Activated naive CD4-positive, alpha-beta T cell treated with anti-CD3 and anti-CD28 coated beads, Interleukin-2, amount 50 U/mL, for 72 hours (primary cell): ENCODE data around the gene NTF3. TPM values are rescaled to one million over a fixed set of nuclear protein-coding genes. Genes with fewer than 3 reads are reported as not detected.

Source experiments
- ATAC-seq, 2 donors: fragments of 150-1000 bp; cut with Tn5 transposase; 2 replicates each; pipeline ENCODE4 v1.10.0; 2021; ENCODE audit warnings: mild to moderate bottlenecking in 2 of 2, moderate library complexity in 2 of 2
- DNase-seq, 2 donors: peaks; one replicate each; pipeline ENCODE4 v3.0.0; 2021 to 2022; ENCODE audit warnings: low spot score in 2 of 2
- H3K27ac Mint-ChIP-seq, 2 donors: one replicate each; pipeline ENCODE4 v1.8.0; 2022; ENCODE audit warnings: mild to moderate bottlenecking in 2 of 2, mixed read lengths in 2 of 2
- H3K36me3 Mint-ChIP-seq, 2 donors: one replicate each; pipeline ENCODE4 v1.8.0; 2022; ENCODE audit warnings: mixed read lengths in 2 of 2
- H3K9me3 Mint-ChIP-seq, 2 donors: one replicate each; pipeline ENCODE4 v1.8.0; 2022; ENCODE audit warnings: mixed read lengths in 2 of 2
- total RNA-seq, 2 donors: library from RNA; stranded (reverse); gene quantifications; one replicate each; pipeline ENCODE4 v1.2.3, GENCODE V29; 2022

NTF3 gene
- total RNA-seq, 2 donors from 2014 or later = not detected

DNA sequence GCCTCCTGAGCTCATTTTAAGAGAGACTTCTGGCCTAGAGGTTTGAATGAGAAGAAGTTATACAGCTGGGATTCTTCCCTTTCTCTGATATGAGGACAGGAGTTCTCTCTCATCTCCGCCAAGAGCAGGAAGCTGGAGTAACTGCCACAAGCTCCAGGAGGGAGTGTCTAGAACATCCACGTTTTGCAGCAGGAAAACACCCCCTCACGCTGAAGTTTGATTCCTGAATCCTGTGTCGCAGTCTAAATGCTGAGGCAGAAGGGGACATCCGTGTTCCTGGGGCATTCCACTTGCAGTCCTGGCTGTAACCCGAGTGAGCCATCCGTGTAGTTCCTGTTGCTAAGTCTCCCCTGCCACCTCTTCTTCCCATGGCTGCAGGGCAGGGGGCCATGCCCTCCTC, 38.3 kb downstream of the NTF3 start:
- H3K9me3 Mint-ChIP-seq = peaks cover 0 to 3% of the 10 kb centered on the region in 2 donors
- no peak for ATAC-seq

DNA sequence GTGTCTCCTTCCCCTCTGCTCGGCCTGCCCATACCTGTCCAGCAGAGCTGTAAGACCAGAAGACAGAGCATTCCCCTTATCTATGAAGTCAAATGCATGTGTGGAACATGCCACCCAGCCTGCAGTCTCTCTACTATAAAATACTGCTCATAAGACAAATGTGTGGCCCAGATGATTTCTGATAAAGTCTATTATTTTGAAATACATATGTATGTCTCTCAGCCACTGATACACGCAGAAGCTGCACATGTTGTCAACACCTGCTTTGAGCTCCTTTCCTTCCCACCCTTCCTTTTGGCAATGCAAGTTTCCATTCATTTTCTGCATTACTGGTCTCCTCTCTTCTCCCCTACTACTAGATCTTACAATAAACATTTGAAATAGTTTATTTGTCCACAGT, 38.8 kb downstream of the NTF3 start:
- H3K27ac Mint-ChIP-seq = no peak overlapping the region
- ATAC-seq (no peak), DNase-seq (no peak)
- H3K36me3 Mint-ChIP-seq = no peaks in the 10 kb centered on the region
- H3K9me3 Mint-ChIP-seq = peaks cover 0 to 3% of the 10 kb centered on the region in 2 donors

More for the DNA sequence above, 38.3 kb downstream of the NTF3 start:
- Mint-ChIP-seq H3K27ac (no peak overlapping the region), H3K36me3 (no peaks in the 10 kb centered on the region)
- DNase-seq = no peak

DNA sequence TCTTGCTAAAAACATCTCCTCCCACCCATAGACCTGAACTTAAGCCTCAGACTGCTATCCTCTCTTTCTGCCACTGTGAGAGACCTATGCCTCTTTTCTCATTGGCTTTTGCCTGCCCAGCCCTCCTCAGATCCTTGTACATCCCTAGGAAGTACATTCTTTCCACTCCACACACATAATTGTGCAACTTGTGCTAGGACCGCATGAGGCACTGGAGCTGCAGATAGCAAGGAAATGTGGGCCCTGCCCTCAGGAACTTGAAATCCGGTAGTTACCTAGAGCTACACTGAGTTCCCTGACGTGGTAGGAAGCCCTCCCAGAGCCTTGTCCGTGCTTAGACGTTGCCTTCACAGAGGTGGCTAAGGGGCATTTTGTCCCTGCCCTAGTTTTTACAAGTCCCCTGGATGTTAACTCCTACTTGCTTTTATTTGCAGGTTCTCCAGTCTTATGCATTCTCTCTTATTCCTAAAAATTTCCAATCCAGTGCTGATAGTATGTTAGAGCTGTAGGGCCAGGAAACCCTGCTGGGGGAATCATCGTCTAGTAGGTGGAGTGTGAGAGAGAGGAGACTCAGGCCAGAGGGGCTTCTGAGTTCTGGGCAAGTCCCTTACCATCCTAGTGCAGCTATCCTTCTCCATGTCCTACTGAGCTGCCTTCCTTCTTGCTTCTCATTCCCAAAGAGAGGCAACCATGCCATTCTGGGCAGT, 41.3 kb downstream of the NTF3 start:
- Mint-ChIP-seq H3K36me3 (no peaks in the 10 kb centered on the region), H3K9me3 (peaks cover 0 to 3% of the 10 kb centered on the region in 2 donors), H3K27ac (no peak overlapping the region)
- DNase-seq (no peak), ATAC-seq (no peak)

DNA sequence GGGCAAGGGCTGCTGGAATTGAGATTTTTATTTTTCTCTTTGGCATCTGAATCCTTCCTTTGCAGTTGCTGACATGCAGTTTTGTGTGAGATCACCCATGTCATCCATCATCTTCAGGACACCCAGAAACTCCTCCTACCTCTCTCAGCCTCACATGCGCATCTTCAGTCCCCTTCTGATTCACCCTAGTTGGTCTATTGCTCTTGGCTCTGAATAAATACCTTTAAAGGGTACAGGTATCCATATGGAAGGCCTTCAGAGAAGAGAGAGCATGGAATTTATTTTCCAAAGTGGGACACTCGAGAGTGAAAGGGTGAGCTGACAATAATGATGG, 41.8 kb downstream of the NTF3 start:
- ATAC-seq = no peak
- H3K27ac Mint-ChIP-seq = no peak overlapping the region
- H3K9me3 Mint-ChIP-seq = peaks cover 0 to 3% of the 10 kb centered on the region in 2 donors
- no peak for DNase-seq
- H3K36me3 Mint-ChIP-seq = no peaks in the 10 kb centered on the region

DNA sequence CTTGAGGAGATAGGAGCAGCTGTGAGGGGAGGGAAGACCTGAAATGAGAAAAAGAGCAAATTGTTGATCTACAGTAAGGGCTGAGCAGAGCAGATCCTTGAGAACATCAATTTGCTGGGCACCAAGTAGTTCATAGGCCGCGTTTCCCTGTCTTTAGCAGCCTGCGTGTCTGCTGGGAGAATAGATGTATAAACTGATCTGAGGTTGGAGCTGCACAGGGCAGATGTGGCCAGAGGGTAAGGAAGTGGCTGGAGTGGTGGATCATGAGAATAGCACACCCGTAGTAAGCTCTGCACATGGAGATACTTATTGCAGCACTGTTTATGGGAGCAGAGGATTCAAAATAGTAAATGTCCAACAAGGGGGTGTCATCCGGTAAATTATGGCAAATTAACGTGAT, 44.4 kb downstream of the NTF3 start:
- Mint-ChIP-seq H3K9me3 (peaks cover 0 to 3% of the 10 kb centered on the region in 2 donors), H3K27ac (no peak overlapping the region), H3K36me3 (no peaks in the 10 kb centered on the region)
- DNase-seq (no peak), ATAC-seq (no peak)

DNA sequence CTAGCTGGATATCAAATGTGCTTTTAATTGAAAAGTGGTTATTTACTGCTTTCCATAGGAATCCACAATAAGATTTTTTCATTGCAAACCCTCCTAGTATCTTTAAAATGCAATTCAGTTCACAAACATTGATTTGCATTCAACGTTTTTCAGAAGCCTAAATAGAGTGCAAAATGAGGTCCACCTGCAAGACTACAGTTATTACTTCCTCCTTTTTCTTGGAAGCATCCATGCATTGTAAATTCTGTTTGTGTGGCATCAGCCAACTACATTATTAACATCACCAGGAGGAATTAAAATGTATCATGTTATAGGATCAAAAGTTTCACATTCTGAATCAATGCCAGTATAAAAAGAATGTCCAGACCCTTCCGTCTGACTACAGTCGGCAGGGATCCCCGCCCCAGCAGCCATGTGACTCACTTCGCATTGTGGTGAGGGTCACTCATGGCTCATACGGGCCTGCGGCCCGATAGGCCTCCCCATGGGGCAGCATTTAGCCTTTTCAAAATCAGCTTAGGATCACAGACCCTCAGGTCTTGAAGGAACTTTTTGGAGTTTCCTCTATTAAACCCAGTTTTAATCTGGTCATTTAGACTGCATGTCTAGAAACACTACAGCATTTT, 46.3 kb downstream of the NTF3 start:
- ATAC-seq (no peak), DNase-seq (no peak)
- Mint-ChIP-seq H3K27ac (no peak overlapping the region), H3K9me3 (peaks cover 0 to 3% of the 10 kb centered on the region in 2 donors), H3K36me3 (no peaks in the 10 kb centered on the region)

DNA sequence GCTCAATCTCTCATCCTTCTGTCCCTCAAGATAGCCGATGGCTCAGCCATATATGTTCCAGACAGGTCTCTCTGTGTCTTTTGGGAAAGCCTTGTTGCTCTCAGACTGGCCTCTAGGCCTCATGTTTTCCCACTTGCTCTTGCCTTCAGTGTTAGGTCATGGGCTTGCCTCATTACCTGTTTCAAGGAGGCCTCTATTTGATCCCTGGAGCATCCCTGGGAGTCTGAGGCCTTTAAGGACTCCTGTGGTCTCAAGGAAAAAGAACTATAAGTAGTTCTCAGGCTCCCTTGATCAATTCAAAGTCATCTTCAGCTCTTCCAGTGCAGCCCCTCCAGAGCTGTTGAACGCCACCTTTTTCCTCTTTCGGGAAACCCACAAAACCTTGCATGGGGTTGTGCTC, 47.9 kb downstream of the NTF3 start:
- ATAC-seq = no peak
- DNase-seq = no peak
- no peak overlapping the region for H3K27ac Mint-ChIP-seq
- H3K9me3 Mint-ChIP-seq = peaks cover 0 to 3% of the 10 kb centered on the region in 2 donors
- no peaks in the 10 kb centered on the region for H3K36me3 Mint-ChIP-seq

DNA sequence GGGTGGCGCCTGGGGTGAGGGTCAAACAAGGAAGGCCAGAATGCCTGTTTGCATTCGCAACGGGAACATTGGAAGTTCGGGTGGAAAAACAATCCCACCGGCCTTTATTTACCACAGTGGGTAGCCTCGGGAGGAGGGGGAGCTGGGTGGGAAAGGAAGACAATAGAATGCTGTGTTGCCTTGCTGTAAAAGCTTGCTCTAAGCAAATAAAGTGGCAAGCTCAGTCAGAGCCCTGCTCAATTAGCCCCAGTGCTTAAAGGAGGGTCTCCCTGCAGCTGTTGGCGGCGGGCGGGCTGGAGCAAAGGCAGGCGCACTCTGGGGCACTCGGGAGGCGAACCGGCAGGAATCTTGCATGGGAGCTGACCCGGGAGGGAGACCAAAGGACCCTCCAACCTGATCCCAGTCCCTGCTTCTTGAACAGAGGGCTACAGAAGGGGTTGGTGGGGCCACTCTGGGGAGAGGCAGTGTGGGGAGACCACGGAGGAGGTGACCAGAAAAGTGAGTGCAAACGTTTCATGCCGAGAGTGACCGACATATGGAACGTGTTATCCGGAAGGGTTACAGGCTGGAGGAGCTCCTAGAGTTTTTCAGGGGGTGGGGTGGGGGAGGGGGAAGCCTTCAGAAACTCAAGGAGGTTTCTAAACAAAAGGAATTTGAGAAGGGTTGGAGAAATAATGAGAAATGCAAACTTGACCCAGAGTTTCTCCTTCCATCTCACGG, 48.5 kb downstream of the NTF3 start:
- ATAC-seq (no peak), DNase-seq (no peak)
- Mint-ChIP-seq H3K9me3 (no peaks in the 10 kb centered on the region), H3K36me3 (no peaks in the 10 kb centered on the region), H3K27ac (no peak overlapping the region)

DNA sequence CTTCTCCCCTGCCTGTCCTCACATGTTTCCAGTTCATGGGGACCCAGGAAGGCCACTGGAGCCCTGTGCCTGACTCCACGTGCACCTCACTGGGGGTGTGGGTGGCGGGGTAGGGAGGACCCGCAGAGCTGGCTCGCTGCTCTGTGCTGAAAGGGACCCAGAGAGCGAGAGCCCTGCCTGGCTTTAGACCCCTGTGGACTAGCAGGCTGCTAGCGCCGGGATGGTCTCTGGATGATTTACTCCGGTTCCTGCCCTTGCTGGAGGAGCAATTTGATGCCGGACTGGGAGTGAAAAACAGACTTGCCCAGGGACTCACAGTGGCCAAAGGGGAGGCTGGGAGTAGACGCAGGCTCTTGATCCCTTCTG, 49.0 kb downstream of the NTF3 start:
- ATAC-seq (no peak), DNase-seq (no peak)
- no peaks in the 10 kb centered on the region for H3K36me3 Mint-ChIP-seq
- no peak overlapping the region for H3K27ac Mint-ChIP-seq
- no peaks in the 10 kb centered on the region for H3K9me3 Mint-ChIP-seq

DNA sequence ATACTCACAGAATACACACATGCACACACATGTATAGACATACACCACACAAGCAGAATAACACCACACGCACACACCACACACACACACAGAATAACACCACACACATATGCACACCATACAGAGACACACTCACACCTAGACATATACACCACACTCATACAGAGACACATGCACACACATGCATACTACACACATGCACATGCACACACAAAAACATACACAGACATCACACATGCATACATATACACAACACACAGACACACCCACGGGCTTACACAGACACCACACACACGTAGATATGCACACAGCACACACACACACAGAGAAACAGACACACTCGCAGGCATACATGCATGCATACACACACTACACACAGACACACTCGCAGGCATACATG, 49.7 kb downstream of the NTF3 start:
- H3K9me3 Mint-ChIP-seq = no peaks in the 10 kb centered on the region
- H3K36me3 Mint-ChIP-seq = no peaks in the 10 kb centered on the region
- ATAC-seq (no peak), DNase-seq (no peak)
- H3K27ac Mint-ChIP-seq = no peak overlapping the region

DNA sequence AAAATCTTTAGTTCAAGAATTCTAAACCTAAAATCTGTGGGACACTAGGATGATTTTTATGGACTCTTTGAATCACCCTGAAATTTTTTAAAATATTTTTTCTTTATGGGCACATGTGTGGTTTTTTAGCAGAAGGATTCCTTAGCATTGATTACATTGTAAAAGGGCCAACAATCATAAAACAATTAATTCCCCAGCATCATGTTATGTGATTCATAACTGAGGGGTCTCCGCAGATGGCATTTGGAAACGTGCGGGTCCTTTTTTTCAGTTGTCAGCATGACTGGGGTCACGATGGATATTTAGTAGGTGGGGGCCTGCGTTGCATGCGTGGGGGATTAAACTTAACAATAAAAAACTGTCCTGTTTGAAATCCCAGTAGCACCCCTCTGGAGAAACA, 52.5 kb downstream of the NTF3 start:
- DNase-seq (no peak), ATAC-seq (no peak)
- no peaks in the 10 kb centered on the region for H3K9me3 Mint-ChIP-seq
- no peaks in the 10 kb centered on the region for H3K36me3 Mint-ChIP-seq
- no peak overlapping the region for H3K27ac Mint-ChIP-seq

DNA sequence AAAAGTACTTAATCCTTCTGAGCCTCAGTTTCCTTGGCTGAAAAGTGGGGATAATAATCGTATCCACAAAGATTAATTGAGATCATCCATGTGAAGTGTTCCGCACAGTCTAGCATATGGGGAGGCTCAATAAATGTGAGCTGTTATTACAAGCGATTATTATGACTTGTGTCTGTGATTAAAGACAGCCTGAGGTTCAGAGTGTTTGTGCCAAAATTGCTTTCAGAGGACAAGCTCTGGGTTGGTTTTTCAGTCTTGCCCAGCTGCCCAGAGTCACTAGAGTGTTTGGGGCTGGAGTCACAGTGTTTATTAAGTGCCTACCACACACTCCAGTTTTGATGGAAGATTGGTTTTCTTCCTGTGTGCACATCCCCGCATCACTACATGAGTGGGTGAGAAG, 53.5 kb downstream of the NTF3 start:
- H3K36me3 Mint-ChIP-seq = no peaks in the 10 kb centered on the region

DNA sequence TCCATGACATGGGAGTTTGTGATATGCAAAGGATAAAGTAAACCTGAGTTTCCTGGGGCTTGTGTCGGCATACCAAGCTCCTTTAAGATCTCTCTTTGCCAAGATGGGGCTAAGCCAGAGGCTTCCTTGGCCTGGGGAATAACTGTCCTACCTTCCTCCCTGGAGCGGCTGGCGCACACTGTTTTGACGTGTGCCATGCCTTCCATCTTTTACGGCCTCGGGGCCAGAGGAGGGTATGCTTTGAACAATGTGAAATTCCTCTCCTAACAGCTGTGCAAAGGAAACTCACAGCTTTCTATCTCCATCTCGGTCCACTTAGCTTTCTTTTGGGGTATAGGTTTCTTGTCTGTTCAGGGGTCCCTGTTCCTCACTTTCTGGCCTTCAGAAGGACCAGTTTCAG, 55.2 kb downstream of the NTF3 start:
- no peaks in the 10 kb centered on the region for H3K9me3 Mint-ChIP-seq
- no peaks in the 10 kb centered on the region for H3K36me3 Mint-ChIP-seq
- no peak overlapping the region for H3K27ac Mint-ChIP-seq
- DNase-seq (no peak), ATAC-seq (no peak)

More for the DNA sequence above, 53.5 kb downstream of the NTF3 start:
- DNase-seq = no peak
- no peak for ATAC-seq
- Mint-ChIP-seq H3K27ac (no peak overlapping the region), H3K9me3 (no peaks in the 10 kb centered on the region)

DNA sequence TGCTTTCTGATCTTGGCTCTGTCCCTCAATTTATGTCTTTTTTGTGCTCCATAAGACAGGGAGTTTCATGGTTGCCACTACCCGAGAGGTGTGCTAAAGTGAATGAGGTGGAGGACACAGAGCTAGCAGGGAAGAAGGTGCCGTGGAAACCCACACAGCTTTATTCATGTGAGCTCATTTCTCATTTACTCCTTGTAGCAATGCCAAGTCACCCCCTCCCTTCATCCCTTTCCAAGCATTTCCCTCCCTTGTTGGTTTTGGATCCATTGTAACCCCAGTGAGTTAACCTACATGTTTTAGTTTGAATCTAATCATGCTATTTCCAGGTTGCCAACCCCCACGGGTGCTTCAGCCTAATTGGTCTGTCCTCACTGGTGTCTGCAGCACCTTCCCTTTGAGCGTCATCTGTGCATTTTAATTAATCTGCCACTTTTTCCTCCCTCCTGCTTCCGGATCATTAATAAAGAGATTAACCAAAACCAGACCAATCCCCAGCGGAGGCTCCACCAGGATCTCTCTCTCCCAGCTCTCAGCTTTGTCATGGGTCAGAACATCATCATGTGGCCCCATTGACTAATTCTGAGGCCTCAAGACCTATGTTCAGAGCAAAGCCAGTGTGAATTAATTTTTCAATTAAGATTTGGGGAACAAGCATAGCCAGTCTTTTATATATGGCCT, 56.2 kb downstream of the NTF3 start:
- no peaks in the 10 kb centered on the region for H3K36me3 Mint-ChIP-seq
- ATAC-seq = no peak

DNA sequence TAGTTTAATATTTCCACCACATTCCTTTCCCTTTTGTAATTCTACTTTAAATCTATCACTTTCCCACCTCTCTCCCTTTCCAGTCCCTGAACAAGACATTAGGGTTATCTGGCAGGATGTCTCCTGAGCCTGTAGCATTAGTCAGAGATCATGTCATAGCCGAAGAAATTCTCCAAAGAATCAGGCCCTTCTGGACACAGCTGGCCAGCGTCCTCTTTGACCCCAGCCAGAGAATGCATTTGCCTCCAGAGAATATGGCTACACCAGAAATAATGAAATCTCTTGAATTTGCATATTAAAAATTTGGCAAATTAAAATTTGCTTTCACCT, 56.7 kb downstream of the NTF3 start:
- ATAC-seq (no peak), DNase-seq (no peak)
- Mint-ChIP-seq H3K27ac (no peak overlapping the region), H3K36me3 (no peaks in the 10 kb centered on the region), H3K9me3 (no peaks in the 10 kb centered on the region)

More for the DNA sequence above, 56.2 kb downstream of the NTF3 start:
- DNase-seq = no peak
- Mint-ChIP-seq H3K9me3 (no peaks in the 10 kb centered on the region), H3K27ac (no peak overlapping the region)

DNA sequence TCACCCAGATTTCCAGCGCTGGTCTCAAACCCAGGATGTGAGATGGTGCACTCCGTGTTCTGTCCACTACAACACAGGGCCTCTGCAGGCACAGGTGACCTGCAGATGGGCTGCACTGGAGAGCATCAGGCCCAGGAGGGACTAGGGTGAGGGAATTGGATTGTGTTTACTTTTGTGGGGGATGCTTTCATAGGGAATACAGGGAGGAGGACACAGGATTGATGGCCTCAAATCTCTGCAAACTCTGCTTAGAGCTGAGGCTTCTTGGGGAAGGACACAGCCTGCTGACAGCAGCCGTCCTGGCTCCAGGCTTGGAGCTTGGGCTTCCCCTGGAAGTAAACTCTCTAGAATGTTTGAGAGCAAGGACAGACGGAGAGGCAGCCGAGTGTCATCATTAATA, 57.1 kb downstream of the NTF3 start:
- DNase-seq (no peak), ATAC-seq (no peak)
- no peaks in the 10 kb centered on the region for H3K36me3 Mint-ChIP-seq
- H3K27ac Mint-ChIP-seq = no peak overlapping the region
- no peaks in the 10 kb centered on the region for H3K9me3 Mint-ChIP-seq

DNA sequence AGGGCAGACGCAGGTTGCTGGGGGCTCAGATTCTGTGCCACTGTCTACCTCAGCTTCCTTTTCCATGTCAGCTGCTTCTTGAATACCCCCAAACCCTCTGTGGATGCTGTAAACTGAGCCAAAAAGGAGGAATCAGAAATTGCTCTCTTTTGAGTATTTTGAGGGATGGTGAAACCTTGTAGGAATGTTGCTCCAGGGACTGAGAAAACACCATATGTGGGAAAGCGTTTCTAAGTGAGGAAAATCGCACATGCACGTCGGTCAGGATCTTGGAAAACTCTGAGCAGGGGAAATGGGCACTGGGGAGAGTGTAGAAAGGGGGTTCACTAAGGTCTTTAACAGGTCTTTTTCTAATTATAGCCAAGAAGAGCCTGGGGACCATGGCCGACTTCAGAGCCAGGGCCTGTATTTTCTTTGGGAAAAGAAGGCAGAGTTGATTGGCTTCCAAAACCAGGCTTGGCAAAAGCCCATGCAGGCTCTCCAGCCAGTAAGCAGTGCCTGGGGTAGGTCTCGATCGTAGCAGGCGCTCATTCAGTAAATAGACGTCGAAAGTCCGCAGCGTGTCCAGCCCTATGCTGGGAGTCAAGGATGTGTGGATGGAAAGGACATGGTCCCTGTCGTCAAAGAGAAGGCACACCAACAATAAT, 58.0 kb downstream of the NTF3 start:
- H3K9me3 Mint-ChIP-seq = no peaks in the 10 kb centered on the region
- ATAC-seq (no peak), DNase-seq (no peak)
- H3K36me3 Mint-ChIP-seq = no peaks in the 10 kb centered on the region
- H3K27ac Mint-ChIP-seq = peak overlapping the region in 1 of 2 donors; percentile 41
